HEK293T (cell line): ENCODE data around the gene TBC1D5.
"Not testable (repeated sequence)": the region's sequence is repeated elsewhere in the genome, so short reads cannot be mapped to it uniquely, and the experiment has no call there.

Source experiments
- BHLHE40 ChIP-seq: fragments of 450-650 bp; IDR thresholded peaks from 2 replicates; pipeline ENCODE4 v1.6.1; 2016; ENCODE audit warnings: mild to moderate bottlenecking, moderate library complexity, borderline replicate concordance
- CTBP1 ChIP-seq: fragments of 450-650 bp; IDR thresholded peaks from 2 replicates; pipeline ENCODE4 v1.6.1; 2016; ENCODE audit warnings: borderline replicate concordance
- FOXA1 ChIP-seq: fragments of 450-650 bp; IDR thresholded peaks from 2 replicates; pipeline ENCODE4 v1.6.1; 2016; ENCODE audit warnings: mild to moderate bottlenecking
- FOXK2 ChIP-seq: fragments of 450-650 bp; IDR thresholded peaks from 2 replicates; pipeline ENCODE4 v1.6.1; 2016; ENCODE audit warnings: mild to moderate bottlenecking
- FOXM1 ChIP-seq: fragments of 450-650 bp; IDR thresholded peaks from 2 replicates; pipeline ENCODE4 v1.6.1; 2017; ENCODE audit warnings: mild to moderate bottlenecking, borderline replicate concordance
- LEF1 ChIP-seq: fragments of 450-650 bp; IDR thresholded peaks from 2 replicates; pipeline ENCODE4 v1.6.1; 2017; ENCODE audit warnings: mild to moderate bottlenecking, borderline replicate concordance
- NFRKB ChIP-seq: fragments of 450-650 bp; IDR thresholded peaks from 2 replicates; pipeline ENCODE4 v1.6.1; 2016; ENCODE audit warnings: mild to moderate bottlenecking, moderate library complexity
- SUZ12 ChIP-seq: fragments of 450-650 bp; IDR thresholded peaks from 2 replicates; pipeline ENCODE4 v1.6.1; 2016; ENCODE audit warnings: mild to moderate bottlenecking
- TARDBP ChIP-seq: fragments of 450-650 bp; IDR thresholded peaks from 2 replicates; pipeline ENCODE4 v1.6.1; 2016
- ZNF384 ChIP-seq: fragments of 450-650 bp; IDR thresholded peaks from 2 replicates; pipeline ENCODE4 v1.6.1; 2016

DNA sequence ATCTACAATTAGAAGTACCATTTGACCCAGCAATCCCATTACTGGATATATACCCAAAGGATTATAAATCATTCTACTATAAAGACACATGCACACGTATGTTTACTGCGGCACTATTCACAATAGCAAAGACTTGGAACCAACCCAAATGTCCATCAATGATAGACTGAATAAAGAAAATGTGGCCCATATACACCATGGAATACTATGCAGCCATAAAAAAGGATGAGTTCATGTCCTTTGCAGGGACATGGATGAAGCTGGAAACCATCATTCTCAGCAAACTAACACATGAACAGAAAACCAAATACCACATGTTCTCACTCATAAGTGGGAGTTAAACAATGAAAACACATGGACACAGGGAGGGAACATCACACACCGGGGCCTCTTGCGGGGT, 92.7 kb downstream of the TBC1D5 start:
- not testable (repeated sequence) for TF ChIP-seq NFRKB, ZNF384, LEF1, FOXK2, FOXA1, FOXM1, TARDBP, BHLHE40, CTBP1, SUZ12
